ENCODE measurements around the gene MARVELD1.

The MARVELD1 gene

DNA sequence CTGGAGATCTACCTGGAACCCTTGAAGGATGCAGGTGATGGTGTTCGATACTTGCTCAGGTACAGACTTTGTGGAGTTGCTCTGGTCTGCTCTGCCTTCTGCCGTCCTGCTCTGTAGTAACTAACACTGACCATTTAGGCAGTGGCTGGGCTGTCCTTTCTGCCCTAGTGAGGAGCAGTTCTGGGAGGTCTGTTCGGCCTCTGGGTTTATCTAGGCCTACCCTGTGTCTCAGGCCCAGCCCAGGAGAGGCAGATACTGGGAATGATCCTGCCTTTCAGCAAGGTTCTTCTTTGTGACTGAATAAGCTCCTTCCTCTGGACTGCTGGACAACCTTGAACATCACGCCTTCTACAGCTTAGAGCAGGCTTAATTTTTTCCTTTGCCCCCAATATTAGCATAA lies 25.1 kb downstream of the MARVELD1 start:
- TF ChIP-seq EZH2phosphoT487 (IDR thresholded peaks at IDR 0.05; ENCODE audit: low read length) (no peak), EZH2 (optimal IDR thresholded peaks at IDR 0.05; ENCODE audit: low read depth, low read length) (no peak)
- TF ChIP-seq, protein P1, sequence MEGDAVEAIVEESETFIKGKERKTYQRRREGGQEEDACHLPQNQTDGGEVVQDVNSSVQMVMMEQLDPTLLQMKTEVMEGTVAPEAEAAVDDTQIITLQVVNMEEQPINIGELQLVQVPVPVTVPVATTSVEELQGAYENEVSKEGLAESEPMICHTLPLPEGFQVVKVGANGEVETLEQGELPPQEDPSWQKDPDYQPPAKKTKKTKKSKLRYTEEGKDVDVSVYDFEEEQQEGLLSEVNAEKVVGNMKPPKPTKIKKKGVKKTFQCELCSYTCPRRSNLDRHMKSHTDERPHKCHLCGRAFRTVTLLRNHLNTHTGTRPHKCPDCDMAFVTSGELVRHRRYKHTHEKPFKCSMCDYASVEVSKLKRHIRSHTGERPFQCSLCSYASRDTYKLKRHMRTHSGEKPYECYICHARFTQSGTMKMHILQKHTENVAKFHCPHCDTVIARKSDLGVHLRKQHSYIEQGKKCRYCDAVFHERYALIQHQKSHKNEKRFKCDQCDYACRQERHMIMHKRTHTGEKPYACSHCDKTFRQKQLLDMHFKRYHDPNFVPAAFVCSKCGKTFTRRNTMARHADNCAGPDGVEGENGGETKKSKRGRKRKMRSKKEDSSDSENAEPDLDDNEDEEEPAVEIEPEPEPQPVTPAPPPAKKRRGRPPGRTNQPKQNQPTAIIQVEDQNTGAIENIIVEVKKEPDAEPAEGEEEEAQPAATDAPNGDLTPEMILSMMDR (IDR thresholded peaks at IDR 0.05; ENCODE audit: low read length) = no peak
- Histone ChIP-seq H3K4me3 (ENCODE audit: low read length) (no peak overlapping the region), H3K36me3 (replicated peaks; ENCODE audit: insufficient read depth, low read length) (0 out of 2 replicates have a peak, but pooled peaks cover 2% of the 10 kb centered on the region), H3K9ac (ENCODE audit: low read length) (no peak overlapping the region), H3K27ac (ENCODE audit: low read length) (no peak overlapping the region), H3F3A (ENCODE audit: insufficient read depth, low read length) (no peaks in the 10 kb centered on the region), H3K9me2 (replicated peaks; ENCODE audit: insufficient read depth, low read length) (no peaks in the 10 kb centered on the region), H3K9me3 (replicated peaks; ENCODE audit: insufficient read depth, low read length) (no peaks in the 10 kb centered on the region), H3K4me2 (ENCODE audit: low read depth, low read length) (peak overlapping the region; percentile 90), H2AFZ (ENCODE audit: low read length) (no peak overlapping the region), H3K79me2 (ENCODE audit: low read length) (peaks cover 52% of the 10 kb centered on the region), H3K27me3 (replicated peaks; ENCODE audit: insufficient read depth, low read length) (no peaks in the 10 kb centered on the region), H4K20me1 (ENCODE audit: insufficient read depth, low read length) (no peaks in the 10 kb centered on the region), H3K4me1 (ENCODE audit: low read length) (peaks cover 14% of the 10 kb centered on the region)
- no peak for DNase-seq

DNA sequence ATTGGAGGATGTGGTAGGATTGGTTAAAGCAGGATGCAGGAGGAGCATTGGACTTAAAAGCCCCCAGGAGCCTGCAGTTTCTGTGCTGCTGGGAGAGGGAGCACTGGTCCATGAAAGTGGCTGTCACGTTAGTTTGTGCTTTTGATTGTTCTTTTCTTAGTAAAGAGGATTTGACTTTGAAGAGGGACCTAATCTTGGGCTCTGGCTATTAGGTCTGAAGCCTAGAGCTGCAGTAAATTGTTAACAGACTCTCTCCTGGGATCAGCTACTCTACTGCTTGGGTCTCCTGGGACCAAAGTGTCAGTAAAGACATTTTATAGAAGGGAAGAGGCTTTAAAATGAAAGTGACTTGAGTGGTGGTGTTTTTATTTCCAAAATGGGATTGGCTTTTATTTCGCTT lies 27.1 kb downstream of the MARVELD1 start:
- Histone ChIP-seq H3K27ac (ENCODE audit: low read length) (no peak overlapping the region), H3K9me2 (replicated peaks; ENCODE audit: insufficient read depth, low read length) (no peaks in the 10 kb centered on the region), H3K27me3 (replicated peaks; ENCODE audit: insufficient read depth, low read length) (no peaks in the 10 kb centered on the region), H3K4me3 (ENCODE audit: low read length) (no peak overlapping the region), H3K4me2 (ENCODE audit: low read depth, low read length) (no peak overlapping the region), H3K79me2 (ENCODE audit: low read length) (peaks cover 60% of the 10 kb centered on the region), H3K9me3 (replicated peaks; ENCODE audit: insufficient read depth, low read length) (no peaks in the 10 kb centered on the region), H3K36me3 (replicated peaks; ENCODE audit: insufficient read depth, low read length) (0 out of 2 replicates have a peak, but pooled peaks cover 7% of the 10 kb centered on the region), H2AFZ (ENCODE audit: low read length) (no peak overlapping the region), H3F3A (ENCODE audit: insufficient read depth, low read length) (no peaks in the 10 kb centered on the region), H3K4me1 (ENCODE audit: low read length) (peaks cover 14% of the 10 kb centered on the region), H4K20me1 (ENCODE audit: insufficient read depth, low read length) (no peaks in the 10 kb centered on the region), H3K9ac (ENCODE audit: low read length) (no peak overlapping the region)
- TF ChIP-seq, protein P1 (IDR thresholded peaks at IDR 0.05; ENCODE audit: low read length) = no peak
- TF ChIP-seq EZH2phosphoT487 (IDR thresholded peaks at IDR 0.05; ENCODE audit: low read length) = no peak
- no peak for TF ChIP-seq EZH2 (optimal IDR thresholded peaks at IDR 0.05; ENCODE audit: low read depth, low read length)
- no peak for DNase-seq

DNA sequence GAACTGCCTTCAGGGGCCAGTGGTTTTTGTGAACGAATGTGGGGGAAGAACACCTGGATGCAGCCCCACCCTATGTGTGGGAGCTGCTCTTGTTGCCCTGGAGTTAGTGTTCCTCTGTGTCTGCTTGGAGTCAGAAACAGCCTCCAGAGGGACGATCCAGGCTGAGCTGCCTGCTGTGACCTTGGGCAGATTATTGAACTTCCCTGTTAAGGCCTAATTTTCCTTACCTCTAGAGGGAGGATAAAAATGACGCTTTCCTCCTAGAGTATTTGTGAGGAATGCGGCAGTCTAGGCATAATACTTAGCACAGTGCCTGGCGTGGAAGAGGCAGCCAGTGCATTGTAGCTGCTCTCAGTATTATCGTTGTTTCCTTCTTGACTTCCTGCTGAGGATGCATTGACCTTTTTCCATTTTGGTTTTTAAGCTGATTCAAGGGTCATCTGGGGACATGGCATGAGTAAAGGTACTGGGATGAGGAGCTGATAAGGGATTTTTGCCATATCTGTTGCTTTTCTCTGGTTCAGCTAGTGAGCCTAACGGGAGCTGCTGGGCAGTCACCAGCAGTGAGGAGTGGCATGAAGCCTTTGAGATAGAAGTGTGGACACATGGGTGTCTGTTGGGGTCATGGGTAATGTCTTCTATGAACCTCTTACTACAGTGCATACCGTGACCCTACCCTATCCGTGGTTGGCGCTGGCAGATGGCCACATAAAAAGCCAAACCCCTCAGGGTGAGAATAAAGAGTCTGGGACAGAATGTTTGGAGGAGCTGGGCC lies 29.8 kb downstream of the MARVELD1 start:
- Histone ChIP-seq H3K9ac (ENCODE audit: low read length) (no peak overlapping the region), H2AFZ (ENCODE audit: low read length) (no peak overlapping the region), H3K9me2 (replicated peaks; ENCODE audit: insufficient read depth, low read length) (no peaks in the 10 kb centered on the region), H3K27me3 (replicated peaks; ENCODE audit: insufficient read depth, low read length) (no peaks in the 10 kb centered on the region), H4K20me1 (ENCODE audit: insufficient read depth, low read length) (no peaks in the 10 kb centered on the region), H3K36me3 (replicated peaks; ENCODE audit: insufficient read depth, low read length) (0 out of 2 replicates have a peak, but pooled peaks cover 7% of the 10 kb centered on the region), H3K4me1 (ENCODE audit: low read length) (peaks cover 2% of the 10 kb centered on the region; the same call in 1 of the 2 replicates), H3K79me2 (ENCODE audit: low read length) (peaks cover 46% of the 10 kb centered on the region), H3F3A (ENCODE audit: insufficient read depth, low read length) (no peaks in the 10 kb centered on the region), H3K4me3 (ENCODE audit: low read length) (no peak overlapping the region), H3K4me2 (ENCODE audit: low read depth, low read length) (no peak overlapping the region), H3K9me3 (replicated peaks; ENCODE audit: insufficient read depth, low read length) (no peaks in the 10 kb centered on the region), H3K27ac (ENCODE audit: low read length) (no peak overlapping the region)
- TF ChIP-seq EZH2 (optimal IDR thresholded peaks at IDR 0.05; ENCODE audit: low read depth, low read length) (no peak), EZH2phosphoT487 (IDR thresholded peaks at IDR 0.05; ENCODE audit: low read length) (no peak)
- TF ChIP-seq, protein P1 (IDR thresholded peaks at IDR 0.05; ENCODE audit: low read length) = no peak
- no peak for DNase-seq
